OCI-LY1 (cell line): ENCODE results near the gene RAPGEF4.

ENCODE experiments used
- CTCF ChIP-seq: fragments of 200-600 bp; sonication (generic), shearing (Covaris generic); IDR thresholded peaks from 2 replicates; pipeline ENCODE4 v1.5.1; 2017; ENCODE audit warnings: mild to moderate bottlenecking, antibody characterized with exemption, low read length, moderate library complexity, mixed read lengths
- EZH2 ChIP-seq: fragments of 200-600 bp; sonication (generic), shearing (Covaris generic); IDR thresholded peaks from 2 replicates; pipeline ENCODE4 v1.8.0; 2017; ENCODE audit warnings: borderline replicate concordance, mixed run types, mild to moderate bottlenecking, antibody characterized with exemption, low read length, moderate library complexity, mixed read lengths

- no peak for TF ChIP-seq CTCF
- no peak for TF ChIP-seq EZH2
These were observed 313.4 kb downstream of the RAPGEF4 start for GRCh38 chr2:173048897-173049661.
